NCI-H2107 treated with DMSO at 0.1 percent for 48 hours (cell line): ENCODE measurements around the gene PBX3.
"Not testable (repeated sequence)": the region's sequence is repeated elsewhere in the genome, so short reads cannot be mapped to it uniquely, and the experiment has no call there.

Experiments
- DNase-seq: peaks from one replicate; lab custom pipeline; 2025; ENCODE audit not compliant: unreplicated experiment; lab: John Stamatoyannopoulos, UW

Gene PBX3

DNA sequence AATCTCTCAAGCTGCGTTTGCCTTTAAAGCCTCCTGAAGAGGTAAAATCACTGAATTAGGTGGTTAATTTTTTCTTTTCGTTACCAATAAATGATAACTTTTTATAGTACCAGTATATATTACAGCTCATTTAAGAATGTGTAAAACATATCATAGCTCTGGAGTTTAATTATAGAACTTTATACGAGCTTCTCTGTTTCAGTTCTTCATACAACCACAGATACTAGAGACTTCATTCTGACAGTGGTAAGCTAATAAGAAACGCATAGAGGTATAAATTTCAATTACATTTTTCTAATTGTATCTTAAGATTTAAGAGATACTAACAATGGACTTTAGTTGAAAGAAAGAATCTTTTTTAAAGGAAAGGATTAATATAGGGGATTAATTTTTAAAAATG is 73.9 kb downstream of the PBX3 start:
- DNase-seq, result no peak

DNA sequence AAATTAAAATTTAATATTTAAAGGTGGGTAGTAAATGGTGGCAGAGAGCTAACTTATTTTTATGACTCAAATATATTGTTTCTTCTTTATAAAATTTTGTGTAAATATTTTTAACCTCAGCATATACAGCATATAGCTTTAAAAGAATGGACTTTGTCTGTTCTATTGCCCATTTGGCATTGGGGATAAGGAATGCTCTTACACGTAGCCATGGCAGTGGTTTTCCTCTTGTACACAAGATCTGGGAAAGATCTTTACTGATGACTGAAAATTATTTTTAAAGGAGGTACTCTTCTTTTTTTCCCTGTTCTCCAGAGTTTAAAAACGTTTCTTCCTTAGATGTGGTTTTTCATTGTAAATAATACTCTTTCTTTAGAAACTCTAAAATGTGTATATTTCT is 75.0 kb downstream of the PBX3 start:
- DNase-seq, result no peak

DNA sequence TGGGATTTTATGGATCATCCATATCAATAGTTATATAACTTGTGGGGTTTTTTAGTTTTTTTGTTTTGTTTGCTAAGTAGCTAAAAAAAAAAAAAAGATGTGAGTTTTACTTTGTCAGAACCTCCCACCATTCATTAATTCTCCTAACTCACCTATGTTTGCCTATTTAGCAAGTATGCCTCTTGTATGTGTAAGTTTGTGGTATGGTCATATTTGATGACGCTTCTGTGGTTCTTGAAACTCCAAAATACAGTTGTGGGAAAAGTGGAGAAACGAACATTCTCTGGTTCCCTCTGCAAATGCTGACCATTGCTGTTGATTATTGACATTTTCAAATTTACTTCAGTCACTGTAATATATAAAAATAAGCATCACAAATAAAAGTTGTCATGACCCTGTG is 75.7 kb downstream of the PBX3 start:
- DNase-seq, result no peak

DNA sequence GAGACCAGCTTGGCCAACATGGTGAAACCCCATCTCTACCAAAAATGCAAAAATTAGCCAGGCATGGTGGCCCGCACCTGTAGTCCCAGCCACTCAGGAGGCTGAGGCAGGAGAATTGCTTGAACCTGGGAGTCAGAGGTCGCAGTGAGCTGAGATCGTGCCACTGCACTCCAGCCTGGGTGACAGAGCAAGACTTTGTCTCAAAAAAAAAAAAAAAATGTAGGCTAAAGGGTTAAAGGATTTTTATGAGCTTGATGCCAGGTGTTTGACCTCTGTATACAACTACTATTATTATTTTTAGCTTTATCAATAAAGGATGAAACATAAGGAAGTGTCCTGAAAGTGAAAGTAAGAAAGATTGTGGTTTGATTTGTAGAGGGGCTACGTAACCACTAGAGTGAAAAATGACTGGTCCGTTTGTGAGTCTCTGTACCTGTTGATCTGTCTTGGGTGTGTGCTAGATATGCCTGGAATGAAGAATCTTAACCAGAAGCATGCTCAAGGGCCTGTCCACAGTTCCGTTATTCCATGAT is 76.8 kb downstream of the PBX3 start:
- DNase-seq, result not testable (repeated sequence)

DNA sequence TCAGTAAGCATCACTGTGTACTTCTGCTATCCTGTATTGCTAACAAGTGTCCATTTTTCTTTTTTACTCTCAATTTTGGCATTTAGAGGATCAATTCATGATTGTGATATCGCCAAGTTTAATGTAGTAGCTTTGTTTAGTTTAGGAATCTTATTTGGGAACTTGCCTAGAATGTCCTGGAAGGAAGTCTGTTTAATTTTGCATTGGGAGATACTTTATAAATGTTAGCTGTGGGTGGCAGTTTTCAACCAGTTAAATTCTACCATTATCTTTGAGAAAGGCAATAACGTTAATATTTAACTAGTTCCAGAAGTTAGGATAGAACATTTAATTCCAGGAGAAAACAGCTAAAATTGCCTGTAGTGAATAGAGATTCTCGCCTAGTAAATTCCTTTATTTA is 78.6 kb downstream of the PBX3 start:
- DNase-seq, result no peak

DNA sequence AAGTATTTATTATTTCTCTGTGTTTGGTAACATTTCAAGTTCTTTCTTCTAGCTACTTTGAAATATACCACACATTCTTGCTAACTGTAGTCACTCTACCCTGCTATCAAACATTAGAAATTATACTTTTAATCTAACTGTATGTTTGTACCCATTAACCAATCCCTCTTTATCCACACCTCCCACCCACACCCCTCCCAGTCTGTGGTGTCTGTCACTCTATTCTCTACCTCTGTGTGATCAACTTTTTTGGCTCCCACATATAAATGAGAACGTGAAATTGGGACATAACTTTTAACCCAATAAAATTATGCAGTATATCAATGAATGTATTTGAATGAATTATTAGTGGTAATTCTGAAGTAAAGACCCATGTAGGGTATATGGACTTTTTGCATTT is 79.7 kb downstream of the PBX3 start:
- DNase-seq, result no peak

DNA sequence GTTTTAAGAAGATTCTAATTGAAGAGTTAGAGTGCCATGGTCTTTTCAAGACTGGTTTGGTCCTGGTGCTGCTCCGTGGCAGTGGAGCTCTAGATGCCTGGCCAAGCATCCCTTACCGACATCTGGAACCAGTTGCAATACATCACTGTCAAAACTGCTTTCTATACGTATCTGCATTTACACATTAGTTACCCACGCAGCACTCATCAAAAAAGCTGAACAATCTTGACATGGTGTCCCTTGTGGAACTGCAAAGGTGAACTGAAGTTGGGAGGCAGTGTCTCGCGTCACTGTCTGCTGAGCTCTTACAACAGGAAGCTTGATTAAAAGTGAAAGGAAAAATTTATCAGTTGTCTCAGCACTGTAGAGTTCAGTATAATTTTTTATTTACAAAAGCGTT is 82.6 kb downstream of the PBX3 start:
- no peak for DNase-seq

DNA sequence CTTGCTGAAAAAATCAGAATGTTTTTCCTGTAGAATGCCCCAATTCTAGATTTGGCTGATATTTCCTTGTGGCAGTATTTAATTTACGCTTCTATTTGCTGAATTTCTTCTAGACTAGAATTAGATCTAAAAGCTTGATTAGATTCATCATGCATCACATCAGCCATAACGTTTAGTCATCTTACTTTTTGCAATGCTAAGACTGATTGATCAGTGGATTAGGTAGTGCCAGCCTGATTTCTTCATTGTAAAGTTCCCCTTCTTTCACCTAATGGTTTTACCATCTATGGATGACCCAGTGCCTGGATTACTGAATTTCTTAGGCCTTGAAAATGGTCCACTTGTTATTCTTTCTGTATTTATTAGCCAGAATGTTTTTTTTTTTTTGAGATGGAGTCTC is 83.9 kb downstream of the PBX3 start:
- no peak for DNase-seq

DNA sequence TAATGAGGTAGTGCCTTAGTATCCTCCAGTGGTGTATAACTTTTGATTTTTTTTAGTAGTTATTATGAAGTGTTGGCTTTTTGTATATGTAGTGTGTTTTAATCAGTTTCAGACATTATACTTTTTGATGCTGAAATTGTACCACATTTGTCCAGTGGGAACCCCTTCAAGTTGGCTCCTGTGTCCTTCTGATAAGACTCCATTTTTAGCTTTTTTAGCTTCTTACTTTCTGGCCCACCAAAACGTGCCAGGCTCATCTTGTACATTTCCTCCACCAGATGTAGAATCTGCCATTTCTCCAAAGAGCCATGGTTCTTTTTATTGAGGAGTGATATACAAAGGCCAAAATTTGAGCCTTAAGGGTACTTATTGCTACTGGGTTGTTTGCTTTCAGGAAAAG is 84.4 kb downstream of the PBX3 start:
- DNase-seq, result no peak

DNA sequence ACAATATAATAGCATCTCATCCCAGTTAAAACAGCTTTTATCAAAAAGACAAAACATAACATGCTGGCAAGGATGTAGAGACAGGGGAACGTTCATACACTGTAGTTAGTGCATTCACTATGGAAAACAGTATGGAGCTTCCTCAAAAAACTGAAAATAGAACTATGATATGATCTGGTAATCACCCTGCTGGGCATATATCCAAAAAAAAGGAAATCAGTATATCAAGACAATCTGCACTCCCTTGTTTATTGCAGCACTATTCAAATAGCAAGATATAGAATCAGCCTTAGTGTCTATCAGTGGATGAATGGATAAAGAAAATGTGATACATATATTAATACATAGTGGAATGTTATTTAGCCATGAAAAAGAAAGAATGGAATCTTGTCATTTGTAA is 88.5 kb downstream of the PBX3 start:
- DNase-seq, result no peak

DNA sequence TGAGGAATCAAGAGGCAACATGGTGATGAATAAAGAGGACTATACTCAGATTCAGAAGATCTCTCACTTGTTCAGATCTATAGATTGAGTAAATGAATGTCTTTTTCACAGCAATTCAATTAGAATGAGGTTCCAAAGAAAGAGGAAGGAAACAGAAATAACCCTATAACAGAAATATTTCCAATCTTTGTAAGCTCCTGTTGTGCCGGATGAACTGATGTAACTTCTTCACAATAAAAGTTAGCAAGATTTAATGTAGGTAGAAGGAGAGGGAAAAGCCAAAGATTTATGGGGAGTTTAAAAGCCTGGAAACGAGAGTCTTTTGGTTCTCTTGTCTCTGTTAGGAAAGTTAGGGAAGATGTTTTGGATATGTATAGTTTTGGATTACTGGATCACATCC is 92.1 kb downstream of the PBX3 start:
- DNase-seq, result no peak

DNA sequence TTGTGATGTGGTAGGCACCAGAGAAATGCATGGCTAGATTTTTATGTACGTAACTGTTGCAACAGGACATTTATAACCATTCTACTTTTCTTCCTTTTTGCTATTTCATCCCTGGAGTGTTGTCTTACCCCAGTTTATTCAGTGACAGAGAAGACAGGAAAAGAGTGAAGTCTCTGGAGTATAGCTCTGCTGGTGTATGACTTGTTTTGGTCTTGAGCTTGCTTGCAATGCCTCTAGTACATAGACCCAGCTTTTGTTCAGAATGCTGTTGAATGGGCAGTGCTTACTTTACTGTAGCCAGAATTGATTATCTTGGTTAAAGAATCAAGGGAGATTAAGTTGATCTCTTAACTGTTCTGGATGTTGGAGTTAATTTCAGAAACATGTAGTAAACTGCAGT is 94.3 kb downstream of the PBX3 start:
- DNase-seq, result no peak

DNA sequence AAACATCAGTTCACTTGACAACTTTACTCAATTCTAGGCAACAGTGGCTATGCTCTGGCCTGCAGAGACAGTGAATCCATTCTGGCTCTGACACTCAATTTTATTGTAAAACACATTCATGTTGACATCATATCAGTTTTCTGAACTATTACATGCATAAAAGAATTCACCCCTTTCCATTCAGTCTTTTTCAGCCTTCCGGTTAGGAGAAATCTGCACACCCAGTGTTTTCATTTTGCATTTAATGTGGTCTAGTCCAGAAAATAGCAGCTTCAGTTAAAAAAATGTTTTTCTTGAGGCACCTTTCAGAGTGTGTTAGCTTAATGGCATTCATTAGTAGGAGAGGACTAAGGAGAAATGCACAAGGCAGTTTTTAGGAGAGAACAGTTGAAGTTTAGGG is 95.1 kb downstream of the PBX3 start:
- DNase-seq, result no peak

DNA sequence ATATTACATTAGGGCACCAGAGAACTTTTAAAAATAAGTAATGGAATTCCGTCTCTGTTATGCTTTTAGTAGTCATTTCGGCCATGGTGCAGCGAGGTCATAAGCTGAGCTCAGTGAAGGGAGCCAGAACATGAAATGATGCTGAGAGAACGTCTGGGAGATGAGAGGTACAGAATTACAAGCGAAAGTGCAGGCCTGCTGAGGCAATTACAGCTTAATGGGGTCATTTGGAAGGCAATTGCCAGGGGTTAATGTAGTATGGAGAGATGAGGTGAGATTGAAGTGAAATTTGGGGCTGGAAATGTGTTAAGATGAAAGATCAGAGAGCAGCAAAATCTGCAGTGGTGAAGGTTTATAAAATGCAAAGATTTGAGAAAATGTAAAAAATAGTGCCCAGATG is 96.5 kb downstream of the PBX3 start:
- peak; percentile 55 for DNase-seq

DNA sequence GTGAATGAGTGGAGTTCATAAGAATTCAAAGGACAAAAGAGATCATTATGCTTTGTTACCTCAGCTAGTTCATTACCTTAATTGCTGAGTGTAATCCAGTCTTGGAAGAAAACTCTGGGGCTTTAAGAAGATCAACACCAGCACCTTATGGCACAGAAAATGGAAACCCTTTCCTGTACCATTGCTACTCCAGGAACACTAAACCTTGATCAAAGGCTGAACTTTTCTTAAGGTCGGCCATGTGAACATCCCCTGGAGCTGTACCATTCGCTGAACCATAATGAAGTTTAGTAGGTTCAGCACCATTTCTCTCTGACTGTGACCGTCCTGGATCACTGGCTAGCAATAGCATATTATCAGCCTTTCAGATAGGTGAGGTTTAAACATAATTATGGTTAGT is 97.4 kb downstream of the PBX3 start:
- no peak for DNase-seq

DNA sequence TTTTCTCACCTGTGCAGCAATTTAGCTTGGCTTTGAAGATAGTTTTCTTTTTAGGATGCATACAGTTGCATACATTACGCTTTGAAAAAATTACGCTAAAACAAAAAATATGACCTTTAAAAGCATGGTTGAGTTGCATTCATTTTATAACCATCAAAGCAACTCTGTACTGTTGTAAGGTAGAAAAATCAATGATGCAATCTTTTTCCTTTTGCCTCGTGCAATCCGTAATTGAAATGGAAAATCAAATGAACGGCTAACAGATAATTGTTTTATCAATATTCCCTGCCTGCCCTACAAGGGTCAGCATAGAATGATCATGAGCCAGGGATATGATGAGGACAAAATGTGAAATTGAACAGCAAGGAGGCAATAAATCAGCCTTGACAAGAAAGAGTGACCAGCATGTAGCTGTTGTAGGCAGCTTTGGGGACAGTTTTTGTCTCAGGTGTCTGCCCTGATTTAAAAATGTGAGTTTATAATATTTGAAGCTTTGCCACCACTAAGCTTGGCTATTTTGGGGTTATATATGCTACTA is 98.2 kb downstream of the PBX3 start:
- no peak for DNase-seq

DNA sequence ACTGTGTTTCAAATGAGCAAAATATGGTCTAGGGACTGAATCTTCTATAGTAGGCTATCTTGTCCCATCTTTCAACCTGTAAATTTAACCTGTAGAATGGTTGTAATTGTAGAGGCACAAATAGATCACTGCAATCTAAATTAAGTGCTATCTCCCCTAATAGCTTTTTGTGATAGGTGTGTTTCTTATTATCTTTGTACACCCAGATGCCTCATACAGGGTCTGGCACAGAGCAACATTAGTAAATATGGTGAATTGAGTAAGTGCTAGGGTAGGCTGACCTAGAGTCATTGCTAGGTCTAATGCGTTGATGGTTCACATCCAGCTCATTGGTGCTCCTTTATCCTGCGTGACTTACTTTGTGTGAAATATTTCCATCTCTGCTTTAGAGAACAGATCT is 100.6 kb downstream of the PBX3 start:
- DNase-seq, result no peak

DNA sequence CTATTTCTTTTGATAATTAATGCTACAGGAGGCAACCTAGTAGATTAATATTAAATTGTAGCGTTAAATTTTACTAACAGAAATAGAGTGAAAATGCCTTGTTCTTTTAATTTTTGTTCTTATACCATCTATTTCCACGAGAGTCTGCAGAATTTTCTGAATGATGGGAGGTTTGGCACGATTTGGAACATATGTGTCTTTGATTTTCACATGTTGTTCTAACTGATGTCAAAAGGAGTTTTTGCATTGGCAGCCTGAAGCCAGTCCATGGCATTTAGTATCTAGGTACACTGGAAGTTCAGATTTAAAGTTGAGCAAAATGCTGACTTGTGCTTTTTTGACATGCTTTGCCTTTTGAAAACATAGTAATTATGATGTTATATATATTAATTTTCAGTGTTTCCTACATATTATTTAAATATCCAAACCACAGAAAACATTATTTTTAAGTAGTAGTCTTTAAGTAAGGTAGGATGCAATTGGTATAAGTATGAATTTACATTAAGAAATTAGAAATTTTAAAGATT is 103.0 kb downstream of the PBX3 start:
- no peak for DNase-seq

DNA sequence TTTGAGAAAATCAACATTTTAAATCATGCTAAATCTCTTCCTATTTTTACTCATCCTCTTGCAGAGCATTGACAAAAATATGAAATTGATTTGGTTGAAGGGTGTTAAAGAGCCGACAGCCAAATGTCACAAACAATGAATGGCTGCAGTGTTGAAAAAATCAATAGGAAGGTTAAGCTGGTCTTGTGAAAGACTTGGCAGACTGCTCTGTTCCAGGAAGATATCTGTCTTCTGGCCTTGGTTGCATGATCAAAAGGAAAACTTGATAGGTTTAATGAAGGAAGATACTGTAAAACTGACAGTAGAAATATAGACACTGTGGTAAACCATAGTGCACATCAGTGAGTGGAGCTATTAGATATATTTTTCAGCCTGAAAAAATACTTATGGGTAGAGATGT is 103.6 kb downstream of the PBX3 start:
- DNase-seq, result no peak

DNA sequence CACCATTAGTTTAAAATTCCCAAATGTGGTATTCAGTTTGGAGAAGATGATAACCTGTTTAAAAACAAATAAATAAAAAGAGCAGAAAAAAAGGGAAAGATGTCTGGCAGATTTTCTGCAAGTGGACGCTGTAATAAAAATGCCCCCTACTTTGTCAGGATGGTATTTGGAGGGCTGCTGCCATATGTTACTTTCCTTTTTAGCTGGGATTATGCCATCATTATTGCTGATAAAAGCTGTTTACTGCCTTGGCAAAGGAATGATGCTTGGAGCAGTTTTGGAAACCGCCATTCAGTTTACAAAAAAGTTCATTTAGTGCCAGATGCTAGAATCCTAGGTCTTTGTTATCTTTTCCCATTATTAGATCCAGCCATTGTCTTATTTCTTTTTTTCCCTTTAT is 104.8 kb downstream of the PBX3 start:
- DNase-seq, result no peak

DNA sequence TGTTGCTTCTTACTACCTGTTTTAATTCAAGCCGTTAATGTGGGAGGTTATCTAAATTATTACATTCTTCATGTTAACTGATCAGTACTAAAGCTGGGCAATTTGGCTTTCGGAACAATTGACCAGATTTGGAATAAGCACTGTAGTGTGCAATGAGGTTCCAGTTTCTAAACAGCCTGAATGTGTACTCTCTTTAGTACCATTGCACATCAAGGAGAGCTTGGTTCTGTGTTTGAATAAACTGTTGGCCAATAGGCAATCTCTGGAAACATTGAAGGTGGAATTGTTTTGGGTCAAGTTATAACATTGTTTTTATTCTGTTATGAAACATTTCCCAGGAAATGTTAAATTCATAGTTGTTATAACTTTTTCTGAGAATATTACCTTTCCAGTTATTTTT is 105.2 kb downstream of the PBX3 start:
- no peak for DNase-seq

DNA sequence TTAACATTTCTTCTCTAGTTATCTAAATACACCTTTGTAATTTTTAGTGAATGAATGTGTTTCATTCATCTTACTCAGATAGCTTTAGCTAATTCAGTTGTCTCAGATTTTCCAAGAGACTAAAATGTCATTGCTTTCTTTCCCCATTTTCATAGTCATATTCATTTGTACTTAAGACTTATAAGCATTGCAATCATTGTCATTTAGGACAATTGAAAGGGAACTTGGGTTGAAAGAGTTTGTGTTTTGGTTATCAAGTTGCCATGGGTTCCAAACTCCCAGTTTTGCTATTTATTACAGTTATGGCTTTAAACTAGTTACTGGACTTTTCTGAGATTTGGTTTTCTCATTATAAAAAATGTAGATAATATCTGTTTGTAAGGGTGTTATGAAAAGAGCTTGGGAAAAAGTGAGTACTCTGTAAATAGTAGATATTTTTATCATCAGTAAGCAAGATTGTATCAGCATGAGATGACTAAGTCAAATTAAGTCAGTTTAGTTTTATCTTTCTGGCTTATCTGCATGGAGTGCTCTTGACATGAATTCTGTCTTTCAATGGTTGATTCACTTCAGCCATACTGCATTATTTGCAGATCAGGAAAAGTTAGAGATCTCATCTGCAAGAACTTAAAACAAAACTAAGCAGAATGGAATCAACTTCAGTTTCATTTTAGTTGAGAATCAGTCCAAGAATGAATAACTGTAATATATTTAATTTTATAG is 107.5 kb downstream of the PBX3 start:
- no peak for DNase-seq

DNA sequence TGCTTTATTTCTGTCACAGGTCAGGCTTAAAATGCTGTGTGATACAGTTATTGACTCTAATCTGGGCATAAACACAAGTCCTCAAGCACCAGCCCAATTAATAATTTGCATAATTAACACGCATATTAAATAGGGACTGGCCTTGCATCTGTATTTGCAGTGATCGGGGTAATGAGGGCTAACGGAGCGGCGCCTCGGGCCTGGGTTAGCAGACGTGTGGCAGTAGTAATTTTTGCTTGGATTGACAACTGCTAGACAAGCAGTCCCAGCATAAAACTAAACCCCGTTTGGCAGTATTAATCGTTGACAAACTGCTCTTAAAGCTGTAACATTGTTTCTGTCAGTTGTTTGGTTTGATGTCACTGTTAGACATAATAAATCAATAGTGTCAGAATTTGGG is 109.2 kb downstream of the PBX3 start:
- DNase-seq, result no peak
